GM19240 (cell line): ENCODE measurements around the gene THYN1.
"Not testable (repeated sequence)": the region's sequence is repeated elsewhere in the genome, so short reads cannot be mapped to it uniquely, and the experiment has no call there.

Experiments used
- DNase-seq: peaks from one replicate; pipeline ENCODE4 v3.0.0; 2011; ENCODE audit warnings: low spot score; ENCODE audit not compliant: insufficient read length

Gene THYN1

DNA sequence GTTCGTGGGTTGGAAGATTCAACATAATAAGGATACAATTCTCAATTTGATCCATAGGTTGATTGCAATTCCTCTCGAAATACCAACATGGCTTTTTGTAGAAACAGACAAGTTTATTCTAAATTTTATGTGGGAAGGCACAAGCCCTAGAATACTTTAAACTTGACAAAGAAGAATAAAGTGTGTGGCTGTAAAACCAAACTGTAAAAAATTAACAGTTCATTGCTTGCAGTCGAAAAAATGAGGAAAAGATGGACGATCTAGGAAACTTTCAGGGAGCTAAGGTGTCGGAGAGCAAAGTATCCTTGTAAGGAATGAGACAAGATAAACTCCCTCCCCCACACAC is 22.0 kb upstream of the THYN1 start:
- DNase-seq, result no peak

DNA sequence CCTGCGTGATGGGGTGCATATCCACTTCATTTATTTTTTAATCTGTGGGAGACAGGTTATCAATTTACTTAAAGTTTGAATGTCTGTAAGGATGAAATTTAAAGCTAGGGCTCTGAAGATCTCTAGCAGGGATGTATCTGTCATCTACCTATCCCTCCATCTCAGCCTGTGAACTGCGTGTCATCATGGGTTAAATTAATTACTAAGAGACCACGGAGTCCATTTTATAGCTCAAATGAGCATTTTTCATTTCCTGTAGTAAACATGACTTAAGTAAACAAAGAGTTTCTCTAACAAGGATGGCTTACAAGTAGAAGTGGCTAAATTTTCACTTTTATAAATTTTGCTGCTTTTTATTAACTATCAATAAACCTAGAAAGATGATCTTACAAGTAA is 20.2 kb upstream of the THYN1 start:
- DNase-seq, result no peak

DNA sequence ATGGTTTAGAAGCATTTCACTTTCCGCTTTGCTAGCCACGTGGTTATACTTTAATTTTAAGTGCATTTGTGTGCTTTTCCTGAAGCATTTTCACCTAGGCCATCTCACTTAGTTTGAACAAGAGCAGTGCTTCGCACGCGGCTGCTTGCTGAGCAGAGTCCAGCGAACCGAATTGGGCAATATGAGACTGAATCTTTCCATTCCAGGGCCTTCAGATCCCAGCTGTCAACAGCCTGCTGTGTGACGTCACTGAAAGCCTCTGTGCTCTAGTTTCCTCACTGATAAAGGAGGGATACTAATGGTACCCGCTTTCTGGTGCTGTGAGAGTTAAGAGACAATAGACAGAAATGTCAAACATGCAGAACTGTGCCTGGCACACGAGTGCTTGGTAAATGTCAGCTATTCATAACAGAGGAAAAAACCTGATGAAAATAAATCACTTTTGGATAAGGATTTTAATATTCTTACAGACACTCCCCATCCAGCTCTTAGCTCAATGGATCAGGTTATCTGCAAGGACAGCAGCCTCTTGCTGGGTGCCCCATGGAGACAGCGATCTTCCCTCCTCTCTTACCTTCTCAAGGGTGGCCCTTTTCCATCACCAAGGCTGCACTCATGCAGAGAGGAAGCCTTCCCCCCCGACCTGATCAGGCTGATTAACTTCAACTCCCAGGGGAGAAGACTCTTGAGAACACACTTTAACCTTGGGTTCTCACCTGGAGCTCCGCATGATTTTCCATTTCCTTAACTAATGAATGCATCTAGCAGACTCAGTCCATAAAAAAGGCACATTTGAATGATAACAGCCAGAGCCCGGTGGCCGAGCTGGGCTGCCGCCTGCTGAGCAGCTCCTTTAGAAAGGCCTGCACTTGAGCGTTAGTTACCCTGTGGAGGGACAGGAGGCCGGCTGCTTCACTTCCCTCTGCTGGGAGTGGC is 19.5 kb upstream of the THYN1 start:
- no peak for DNase-seq

DNA sequence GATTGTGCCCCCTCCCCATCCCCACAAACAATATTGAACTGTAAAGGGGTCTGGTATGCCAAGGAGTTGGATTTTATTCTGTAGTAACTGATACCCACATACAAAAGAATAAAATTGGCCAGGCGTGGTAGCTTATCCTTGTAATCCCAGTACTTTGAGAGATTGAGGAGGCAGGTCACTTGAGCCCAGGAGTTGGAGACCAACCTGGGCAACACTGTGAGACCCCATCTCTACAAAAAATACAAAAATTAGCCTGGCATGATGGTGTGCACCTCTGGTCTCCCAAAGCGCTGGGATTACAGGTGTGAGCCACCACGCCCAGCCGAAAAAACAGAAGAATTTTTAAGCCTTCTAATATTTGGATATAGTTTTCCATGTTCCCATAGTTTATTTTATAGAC is 18.8 kb upstream of the THYN1 start:
- DNase-seq, result no peak

DNA sequence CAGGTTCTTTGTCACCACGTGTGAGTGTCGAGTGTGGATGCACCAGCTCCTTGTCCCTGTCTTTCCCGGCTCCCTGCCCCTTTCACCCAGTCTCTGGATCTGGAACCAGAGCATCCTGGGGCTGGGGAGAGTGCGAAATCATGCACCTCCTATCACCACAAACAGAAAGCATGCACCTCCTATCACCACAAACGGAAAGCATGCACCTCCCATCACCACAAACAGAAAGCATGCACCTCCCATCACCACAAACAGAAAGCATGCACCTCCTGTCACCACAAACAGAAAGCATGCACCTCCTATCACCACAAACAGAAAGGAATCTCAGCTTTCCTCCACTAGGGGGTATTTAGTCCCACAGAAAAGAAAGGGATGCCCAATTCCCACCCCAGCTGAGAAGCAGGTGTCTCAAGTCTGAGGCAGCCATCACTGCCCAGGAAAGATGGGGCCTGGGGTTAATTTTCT is 17.1 kb upstream of the THYN1 start:
- no peak for DNase-seq

DNA sequence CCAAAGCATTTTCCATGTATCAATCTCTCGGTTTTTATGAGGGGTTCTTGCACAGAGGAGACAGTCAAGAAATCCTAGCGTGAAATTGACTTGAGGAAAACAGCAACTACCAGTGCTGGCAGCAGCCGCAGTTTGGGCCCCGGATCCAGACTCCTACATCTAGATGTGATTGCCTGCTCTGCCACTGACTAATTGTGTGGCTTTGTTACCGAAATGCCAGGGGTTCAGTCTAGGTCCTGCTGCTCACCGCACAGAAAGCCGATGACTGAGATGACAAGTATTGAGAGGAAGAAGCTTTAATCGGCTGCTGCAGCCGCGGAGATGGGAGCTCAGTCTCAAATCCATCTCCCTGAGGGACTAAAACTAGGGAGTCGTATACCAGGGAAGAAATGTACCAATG is 14.8 kb upstream of the THYN1 start:
- DNase-seq, result no peak

DNA sequence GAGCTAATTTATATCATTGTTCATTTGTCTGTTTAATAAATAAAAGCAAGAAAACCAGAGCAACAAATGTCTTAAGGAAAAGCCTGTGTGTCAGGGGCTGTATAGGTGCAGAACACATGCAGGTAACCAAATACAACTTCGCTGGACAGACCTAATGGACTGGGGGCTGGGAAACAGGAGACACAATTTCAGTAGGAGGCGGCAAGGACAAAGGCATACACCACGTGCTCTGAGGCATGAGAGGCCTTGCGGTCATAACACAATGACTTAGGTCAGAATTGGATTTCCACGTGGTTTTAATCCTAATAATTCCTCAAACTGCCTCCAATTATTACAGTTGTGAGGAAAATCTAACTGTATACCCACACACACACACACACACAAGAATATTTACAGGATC is 14.3 kb upstream of the THYN1 start:
- DNase-seq, result no peak

DNA sequence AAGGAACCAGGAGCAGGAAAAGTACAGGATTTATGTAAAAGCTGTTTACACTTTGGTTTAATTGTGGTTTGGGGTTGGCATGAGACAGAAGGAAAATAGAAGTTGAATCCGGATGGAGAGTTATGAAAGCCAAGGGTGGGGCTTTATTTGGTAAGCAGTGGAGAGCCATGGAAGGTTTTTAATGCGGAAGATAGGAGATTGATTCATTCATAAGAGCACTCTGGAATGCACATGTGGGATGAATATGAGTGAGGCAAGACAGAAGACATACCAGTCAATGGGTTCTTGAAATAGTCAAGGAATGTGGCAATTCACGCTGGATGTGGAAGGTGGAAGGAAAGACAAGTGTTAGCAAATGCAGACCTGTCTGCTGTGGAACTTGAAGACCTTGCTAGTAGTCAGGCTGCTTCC is 13.7 kb upstream of the THYN1 start:
- no peak for DNase-seq

DNA sequence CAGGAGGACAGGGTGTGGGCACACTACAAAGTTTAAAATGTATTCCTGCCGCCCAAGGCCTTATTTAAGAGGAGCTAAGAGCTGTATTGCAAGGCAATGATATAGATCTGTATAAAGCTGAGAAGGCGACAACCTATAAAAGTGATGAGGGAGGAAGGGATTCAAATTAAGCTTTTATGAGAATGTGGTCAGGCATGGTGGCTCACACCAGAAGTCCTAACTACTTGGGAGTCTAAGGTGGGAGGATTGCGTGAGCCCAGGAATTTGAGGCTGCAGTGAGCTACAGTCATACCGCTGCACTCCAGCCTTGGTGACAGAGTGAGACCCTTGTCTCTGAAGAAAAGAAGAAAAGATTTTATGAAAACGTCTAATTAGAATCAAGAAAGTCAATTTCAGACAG is 13.3 kb upstream of the THYN1 start:
- DNase-seq, result no peak

DNA sequence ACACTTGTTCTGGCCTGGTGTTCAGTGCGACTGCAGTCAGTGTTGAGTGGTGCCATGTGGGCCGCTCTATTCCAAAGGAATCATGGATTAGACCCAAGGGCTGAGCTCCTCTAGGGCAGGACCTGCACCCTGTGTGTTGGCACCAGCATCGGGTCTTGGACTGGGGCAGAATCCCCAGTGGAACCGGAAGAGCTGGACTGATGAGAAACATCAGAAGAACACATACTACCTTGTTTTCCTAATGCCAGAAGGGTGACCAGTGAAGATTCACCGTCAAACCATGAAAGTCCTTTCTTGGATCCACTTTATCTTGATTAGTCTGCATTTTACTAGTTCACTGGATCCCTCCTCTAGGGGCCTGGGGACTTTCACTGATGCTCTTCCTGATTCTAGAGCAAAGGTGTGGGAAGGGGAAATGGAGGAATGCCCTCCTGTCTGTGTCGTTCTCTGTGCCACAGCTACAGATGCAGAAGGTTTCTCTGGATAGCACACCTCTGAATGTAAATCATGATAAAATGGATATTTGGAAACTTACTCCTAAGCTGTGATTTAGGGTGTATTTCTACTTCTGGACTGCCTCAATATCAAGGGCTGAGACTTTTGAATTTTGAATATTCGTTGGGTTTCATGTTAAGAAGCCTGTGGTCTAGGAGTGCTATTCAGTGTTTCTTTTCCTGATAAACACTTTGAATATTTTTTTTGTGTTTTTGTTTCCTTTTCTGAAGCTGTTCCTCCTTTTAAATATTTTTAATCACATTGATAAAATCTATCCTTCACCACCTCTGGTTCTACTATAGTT is 12.0 kb upstream of the THYN1 start:
- DNase-seq, result no peak

DNA sequence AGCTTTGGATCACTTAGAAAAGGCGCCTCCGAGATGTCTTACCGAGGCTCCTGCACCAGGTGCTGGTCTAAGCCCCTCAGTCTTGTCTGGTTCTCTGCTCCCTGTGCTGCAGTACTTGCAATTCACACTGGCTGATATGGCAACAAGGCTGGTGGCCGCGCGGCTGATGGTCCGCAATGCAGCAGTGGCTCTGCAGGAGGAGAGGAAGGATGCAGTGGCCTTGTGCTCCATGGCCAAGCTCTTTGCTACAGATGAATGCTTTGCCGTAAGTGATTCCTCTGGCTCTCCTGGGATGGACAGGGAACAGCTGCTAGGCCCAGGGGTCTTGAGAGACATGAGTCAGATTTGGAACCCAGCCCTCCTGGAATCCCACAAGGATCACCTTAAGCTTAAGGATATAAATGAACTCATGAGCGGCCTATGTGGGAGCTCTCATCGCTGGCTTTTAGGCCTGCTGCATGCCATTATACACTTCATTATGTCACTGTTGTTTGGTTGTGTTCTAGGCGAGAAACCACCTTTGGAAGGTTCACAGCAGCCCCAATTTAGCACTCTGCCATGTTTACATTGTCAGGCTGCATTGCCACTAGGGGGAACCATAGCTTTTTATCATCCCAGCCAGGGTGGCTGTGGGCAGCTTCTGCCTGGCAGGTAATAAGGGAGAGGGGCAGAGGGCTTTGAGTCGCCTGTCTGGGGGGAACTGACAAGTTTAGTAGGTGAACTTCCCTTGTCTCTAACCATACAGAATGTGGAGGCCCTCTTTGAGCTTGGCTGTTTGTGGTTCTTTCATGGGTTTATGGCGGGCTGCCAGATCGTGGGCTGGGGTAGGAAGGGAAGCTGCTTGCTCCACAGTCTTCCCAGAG is 8.7 kb upstream of the THYN1 start:
- no peak for DNase-seq

DNA sequence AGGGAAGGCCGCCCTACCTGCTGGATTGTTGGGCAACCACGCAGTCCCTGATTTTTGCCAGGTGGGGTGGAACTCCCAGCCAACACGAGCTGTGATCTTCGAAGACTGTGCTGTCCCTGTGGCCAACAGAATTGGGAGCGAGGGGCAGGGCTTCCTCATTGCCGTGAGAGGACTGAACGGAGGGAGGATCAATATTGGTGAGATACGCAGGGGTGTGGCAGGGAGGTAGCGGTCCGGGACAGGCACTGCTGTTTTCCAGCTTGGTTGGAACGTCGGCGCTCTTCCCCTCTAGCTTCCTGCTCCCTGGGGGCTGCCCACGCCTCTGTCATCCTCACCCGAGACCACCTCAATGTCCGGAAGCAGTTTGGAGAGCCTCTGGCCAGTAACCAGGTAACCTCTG is 7.8 kb upstream of the THYN1 start:
- no peak for DNase-seq

DNA sequence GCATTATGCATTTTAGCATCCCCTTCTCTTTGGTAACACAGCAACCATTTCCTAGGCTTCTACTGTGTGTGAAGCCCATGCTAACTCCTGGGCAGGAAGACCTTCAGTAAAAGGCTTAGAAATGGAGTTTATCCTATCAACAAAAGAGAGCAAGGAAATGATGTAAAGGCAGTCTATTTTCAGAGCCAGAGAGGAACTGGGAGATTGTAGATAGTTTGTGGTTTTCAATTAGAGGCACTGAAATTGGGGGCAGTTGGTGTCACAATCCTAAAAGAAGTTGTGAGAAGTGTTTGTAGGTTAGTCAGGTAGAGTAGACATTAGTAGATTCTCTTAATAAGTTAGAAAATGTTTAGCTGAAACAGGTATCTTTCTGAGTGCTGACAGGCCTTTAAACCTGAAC is 7.4 kb upstream of the THYN1 start:
- no peak for DNase-seq

DNA sequence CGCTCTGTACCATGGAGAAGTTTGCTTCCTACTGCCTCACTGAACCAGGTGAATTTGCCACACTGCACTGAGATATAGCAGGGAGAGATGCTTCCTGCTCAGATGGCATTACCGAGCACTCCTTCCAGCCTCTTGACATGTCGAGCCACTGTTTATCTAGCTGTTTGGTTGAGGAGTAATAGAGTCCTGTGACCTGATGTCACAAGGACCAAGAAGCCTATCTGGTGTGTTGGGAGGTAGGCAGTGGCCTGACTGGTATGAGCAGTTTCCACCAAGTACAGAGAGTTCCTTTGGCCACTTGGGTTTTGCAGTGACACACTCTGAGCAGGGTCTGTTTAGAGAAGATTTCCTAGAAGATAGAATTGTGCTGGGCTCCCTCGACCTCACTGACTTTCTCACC is 5.4 kb upstream of the THYN1 start:
- DNase-seq, result no peak

DNA sequence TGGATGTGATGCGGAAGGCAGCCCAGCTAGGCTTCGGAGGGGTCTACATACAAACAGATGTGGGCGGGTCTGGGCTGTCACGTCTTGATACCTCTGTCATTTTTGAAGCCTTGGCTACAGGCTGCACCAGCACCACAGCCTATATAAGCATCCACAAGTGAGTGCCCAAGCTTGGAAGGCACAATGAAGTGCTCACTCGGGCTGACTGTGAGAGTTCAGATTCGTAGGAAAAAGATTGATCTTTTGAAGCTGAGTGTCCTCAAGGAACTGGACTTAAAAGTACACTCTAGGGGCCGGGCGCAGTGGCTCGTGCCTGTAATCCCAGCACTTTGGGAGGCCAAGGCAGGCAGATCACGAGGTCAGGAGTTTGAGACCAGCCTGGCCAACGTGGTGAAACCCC is 3.9 kb upstream of the THYN1 start:
- DNase-seq, result no peak

DNA sequence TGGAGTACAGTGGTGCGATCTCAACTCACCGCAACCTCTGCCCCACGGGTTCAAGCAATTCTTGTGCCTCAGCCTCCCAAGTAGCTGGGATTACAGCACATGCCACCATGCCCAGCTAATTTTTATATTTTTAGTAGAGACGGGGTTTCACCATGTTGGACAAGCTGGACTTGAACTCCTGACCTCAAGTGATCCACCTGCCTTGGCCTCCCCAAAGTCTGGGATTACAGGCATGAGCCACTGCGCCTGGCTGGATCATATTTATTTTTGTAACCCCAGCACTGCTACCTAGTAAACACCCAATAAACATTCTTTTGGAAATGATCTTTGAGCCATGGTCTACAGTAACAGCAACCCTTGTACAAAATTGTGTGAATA is 2.0 kb upstream of the THYN1 start:
- not testable (repeated sequence) for DNase-seq

DNA sequence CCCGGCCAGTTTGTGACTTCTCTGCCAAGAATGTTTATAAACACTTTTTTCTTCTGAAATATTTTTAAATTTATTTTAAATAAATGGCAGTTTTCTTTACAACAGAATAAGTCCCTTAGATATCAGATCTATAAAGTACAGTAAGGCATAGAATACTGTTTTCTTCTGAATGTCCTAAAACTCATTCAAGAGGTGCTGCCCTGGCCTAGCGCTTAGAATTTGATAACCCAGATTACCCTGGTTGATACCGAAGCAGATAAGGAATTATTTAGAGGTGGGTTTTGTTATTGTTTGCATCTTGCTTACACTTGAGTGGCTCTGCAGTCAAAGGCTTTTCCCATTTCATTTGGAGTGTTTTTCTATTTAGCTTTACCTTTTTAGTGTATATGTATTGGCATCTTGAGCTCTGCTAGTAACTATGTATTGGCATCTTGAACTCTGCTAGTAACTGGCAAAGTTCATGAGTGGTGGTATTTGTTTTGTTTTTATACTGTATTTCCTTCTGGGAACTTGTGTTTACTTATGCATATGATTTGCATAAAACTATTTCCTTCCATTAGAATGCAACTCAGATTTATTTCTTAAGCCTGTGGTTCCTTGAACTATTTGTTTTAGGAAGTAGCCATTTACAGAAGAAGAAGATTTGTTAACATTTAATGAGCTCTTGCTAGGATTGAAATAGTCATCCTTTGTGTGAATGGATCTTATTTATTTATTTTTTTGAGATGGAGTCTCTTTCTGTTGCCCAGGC is 1.5 kb upstream of the THYN1 start:
- DNase-seq, result no peak

DNA sequence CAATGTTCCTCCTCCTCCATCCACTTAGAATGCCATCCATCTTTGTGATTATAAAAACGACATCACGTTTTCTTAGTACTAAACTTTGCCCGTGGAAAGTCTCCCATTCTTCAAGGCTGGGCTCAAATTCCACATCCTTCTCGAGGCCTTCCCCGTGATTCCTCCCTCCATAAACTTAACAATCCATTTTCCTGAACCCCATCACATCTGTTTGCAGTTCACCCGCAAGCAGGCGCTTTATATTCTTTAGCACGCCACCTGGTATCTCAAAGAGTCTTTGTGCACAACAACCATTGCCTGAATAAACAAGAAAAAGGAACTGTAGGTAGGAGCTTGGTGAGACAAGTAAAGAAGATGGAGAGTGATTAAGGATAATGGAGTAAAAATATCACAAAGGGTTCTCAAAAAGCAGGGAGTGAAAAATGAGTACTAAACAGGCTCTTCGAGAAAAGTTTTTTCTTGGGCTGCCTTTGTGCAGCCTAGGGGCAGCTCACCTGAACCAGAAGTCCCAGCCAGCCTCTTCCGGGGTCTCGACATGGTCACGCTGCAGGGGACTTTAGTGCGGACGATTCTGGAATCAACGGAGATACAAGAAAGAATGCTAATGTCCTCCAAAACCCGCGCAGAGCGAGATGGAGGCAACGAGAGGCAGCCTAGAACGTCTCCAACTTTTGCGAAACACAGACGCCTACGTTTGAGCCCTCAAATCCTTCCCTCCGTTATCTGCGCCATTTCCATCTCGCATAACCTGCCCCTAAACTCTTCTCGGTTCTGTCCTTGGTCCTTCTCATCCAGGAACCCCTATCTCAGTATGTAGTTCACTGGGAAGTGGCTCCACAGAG is 585 bp downstream of the THYN1 start:
- no peak for DNase-seq

DNA sequence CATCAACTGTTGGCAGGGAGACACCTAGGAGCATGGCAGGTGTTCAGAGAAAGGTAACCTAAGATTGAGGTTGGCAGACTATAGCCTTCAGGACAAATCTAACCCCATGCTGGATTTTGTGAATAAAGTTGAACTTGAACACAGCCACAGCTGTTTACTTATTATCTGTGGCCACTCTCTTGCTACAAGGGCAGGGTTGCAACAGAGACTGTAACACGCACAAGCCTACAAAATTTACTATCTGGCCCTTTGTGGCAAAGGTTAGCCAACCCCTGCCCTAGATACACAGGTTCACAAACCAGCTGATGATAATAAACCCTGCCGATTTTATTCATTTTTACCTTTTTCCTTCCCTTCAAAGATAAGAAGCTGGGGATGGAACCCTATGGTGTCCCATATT is 2.5 kb downstream of the THYN1 start:
- DNase-seq, result no peak

DNA sequence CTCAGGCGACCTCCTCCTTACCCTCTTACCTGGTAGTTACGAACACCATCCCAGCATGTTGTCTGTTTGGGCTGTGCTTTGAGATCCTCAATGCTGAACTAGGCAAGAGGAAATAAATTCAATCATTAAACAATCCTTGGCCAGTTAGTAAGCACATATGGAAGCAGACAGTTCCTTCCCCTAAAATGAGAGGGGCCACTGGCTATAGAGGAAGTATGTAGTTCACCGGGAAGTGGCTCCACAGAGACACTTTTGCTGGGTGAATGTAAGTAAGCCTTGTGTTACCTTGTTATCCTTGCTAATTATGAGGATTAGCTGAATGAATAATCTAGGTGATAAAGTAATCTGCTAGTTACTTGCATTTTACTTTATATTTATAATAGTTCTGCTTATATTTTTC is 2.9 kb downstream of the THYN1 start:
- DNase-seq, result no peak
